Activated CD8-positive, alpha-beta memory T cell treated with anti-CD3 and anti-CD28 coated beads for 36 hours (primary cell): Measurements from ENCODE around the gene APBB1IP. TPM values are rescaled to one million over a fixed set of nuclear protein-coding genes. Genes with fewer than 3 reads are reported as not detected.
"Not testable (repeated sequence)": the region's sequence is repeated elsewhere in the genome, so short reads cannot be mapped to it uniquely, and the experiment has no call there.

Experiments used
- CTCF ChIA-PET: fragments of 350-600 bp; sonication (Branson Sonifier 250); formaldehyde crosslinking; loops from one replicate; lab custom pipeline; 2021; ENCODE audit warnings: antibody characterized with exemption; lab: Charles Lee
- POLR2A ChIA-PET: fragments of 350-600 bp; sonication (Branson Sonifier 250); formaldehyde crosslinking; loops from one replicate; lab custom pipeline; 2021; ENCODE audit warnings: antibody characterized with exemption; lab: Charles Lee
- total RNA-seq, 2 experiments: library from RNA; stranded (reverse); gene quantifications; one replicate each; pipeline ENCODE4 v1.2.3, GENCODE V29; 2021

Gene APBB1IP
- total RNA-seq, 2 experiments from 2014 or later = 55.0 to 55.9 TPM

GRCh38 chr10:26489081-26489480 lies 50.9 kb downstream of the APBB1IP start:
- CTCF ChIA-PET = no interaction called here
- POLR2A ChIA-PET = no interaction called here

- POLR2A ChIA-PET = not testable (repeated sequence)
- CTCF ChIA-PET = interaction anchor here (1.3 kb wide), 1 partner anchor 19 kb away, joined by 3 read pairs; no protein-coding TSS in a partner anchor
These were observed 52.2 kb downstream of the APBB1IP start for GRCh38 chr10:26490367-26490766.

- ChIA-PET POLR2A (no interaction called here), CTCF (no interaction called here)
These were observed 53.1 kb downstream of the APBB1IP start for GRCh38 chr10:26491276-26491675.

- ChIA-PET CTCF (no interaction called here), POLR2A (no interaction called here)
These were observed 53.8 kb downstream of the APBB1IP start for GRCh38 chr10:26491934-26492333.

GRCh38 chr10:26492725-26493124 lies 54.6 kb downstream of the APBB1IP start:
- CTCF ChIA-PET, POLR2A ChIA-PET: not testable (repeated sequence)

GRCh38 chr10:26494018-26494417 lies 55.9 kb downstream of the APBB1IP start:
- CTCF ChIA-PET = no interaction called here
- POLR2A ChIA-PET = no interaction called here

- ChIA-PET POLR2A (no interaction called here), CTCF (no interaction called here)
These were observed 61.3 kb downstream of the APBB1IP start for GRCh38 chr10:26499426-26499825.

- ChIA-PET POLR2A (no interaction called here), CTCF (interaction anchor here (1.2 kb wide), 1 partner anchor 73 kb away, joined by 3 read pairs; no protein-coding TSS in a partner anchor)
These were observed 64.8 kb downstream of the APBB1IP start for GRCh38 chr10:26502986-26503385.

GRCh38 chr10:26503911-26504310 lies 65.8 kb downstream of the APBB1IP start:
- ChIA-PET CTCF (no interaction called here), POLR2A (no interaction called here)

- CTCF ChIA-PET, POLR2A ChIA-PET: not testable (repeated sequence)
These were observed 66.3 kb downstream of the APBB1IP start for GRCh38 chr10:26504429-26504828.

- ChIA-PET POLR2A (no interaction called here), CTCF (no interaction called here)
These were observed 67.3 kb downstream of the APBB1IP start for GRCh38 chr10:26505491-26505890.

- POLR2A ChIA-PET = no interaction called here
- CTCF ChIA-PET = no interaction called here
These were observed 68.6 kb downstream of the APBB1IP start for GRCh38 chr10:26506736-26507135.

GRCh38 chr10:26507441-26507840 lies 69.3 kb downstream of the APBB1IP start:
- CTCF ChIA-PET = no interaction called here
- POLR2A ChIA-PET = no interaction called here

- ChIA-PET POLR2A (interaction anchor here (0.6 kb wide), 1 partner anchor 30 kb away, joined by 3 read pairs; no protein-coding TSS in a partner anchor), CTCF (no interaction called here)
These were observed 69.9 kb downstream of the APBB1IP start for GRCh38 chr10:26508016-26508415.

- CTCF ChIA-PET = interaction anchor here (0.5 kb wide), 1 partner anchor 15 kb away, joined by 3 read pairs; no protein-coding TSS in a partner anchor
- POLR2A ChIA-PET = interaction anchor here (0.6 kb wide), 1 partner anchor 25 kb away, joined by 3 read pairs; no protein-coding TSS in a partner anchor
These were observed 71.2 kb downstream of the APBB1IP start for GRCh38 chr10:26509307-26509706.

GRCh38 chr10:26513101-26513500 lies 75.0 kb downstream of the APBB1IP start:
- ChIA-PET CTCF (no interaction called here), POLR2A (no interaction called here)

- ChIA-PET POLR2A (no interaction called here), CTCF (no interaction called here)
These were observed 78.5 kb downstream of the APBB1IP start for GRCh38 chr10:26516540-26517101.

- ChIA-PET POLR2A (no interaction called here), CTCF (no interaction called here)
These were observed 79.2 kb downstream of the APBB1IP start for GRCh38 chr10:26517141-26517867.

GRCh38 chr10:26519803-26520202 lies 81.7 kb downstream of the APBB1IP start:
- CTCF ChIA-PET = no interaction called here

GRCh38 chr10:26520575-26520974 lies 82.4 kb downstream of the APBB1IP start:
- POLR2A ChIA-PET = no interaction called here
- CTCF ChIA-PET = no interaction called here

More at GRCh38 chr10:26519803-26520202, 81.7 kb downstream of the APBB1IP start:
- POLR2A ChIA-PET = no interaction called here
